DMS 273 treated with DMSO at 0.1 percent for 48 hours (cell line): ENCODE measurements around the gene C1orf94.

Experiments used
- DNase-seq: peaks from one replicate; lab custom pipeline; 2025; lab: John Stamatoyannopoulos, UW

The C1orf94 gene, protein sequence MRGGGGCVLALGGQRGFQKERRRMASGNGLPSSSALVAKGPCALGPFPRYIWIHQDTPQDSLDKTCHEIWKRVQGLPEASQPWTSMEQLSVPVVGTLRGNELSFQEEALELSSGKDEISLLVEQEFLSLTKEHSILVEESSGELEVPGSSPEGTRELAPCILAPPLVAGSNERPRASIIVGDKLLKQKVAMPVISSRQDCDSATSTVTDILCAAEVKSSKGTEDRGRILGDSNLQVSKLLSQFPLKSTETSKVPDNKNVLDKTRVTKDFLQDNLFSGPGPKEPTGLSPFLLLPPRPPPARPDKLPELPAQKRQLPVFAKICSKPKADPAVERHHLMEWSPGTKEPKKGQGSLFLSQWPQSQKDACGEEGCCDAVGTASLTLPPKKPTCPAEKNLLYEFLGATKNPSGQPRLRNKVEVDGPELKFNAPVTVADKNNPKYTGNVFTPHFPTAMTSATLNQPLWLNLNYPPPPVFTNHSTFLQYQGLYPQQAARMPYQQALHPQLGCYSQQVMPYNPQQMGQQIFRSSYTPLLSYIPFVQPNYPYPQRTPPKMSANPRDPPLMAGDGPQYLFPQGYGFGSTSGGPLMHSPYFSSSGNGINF

DNA sequence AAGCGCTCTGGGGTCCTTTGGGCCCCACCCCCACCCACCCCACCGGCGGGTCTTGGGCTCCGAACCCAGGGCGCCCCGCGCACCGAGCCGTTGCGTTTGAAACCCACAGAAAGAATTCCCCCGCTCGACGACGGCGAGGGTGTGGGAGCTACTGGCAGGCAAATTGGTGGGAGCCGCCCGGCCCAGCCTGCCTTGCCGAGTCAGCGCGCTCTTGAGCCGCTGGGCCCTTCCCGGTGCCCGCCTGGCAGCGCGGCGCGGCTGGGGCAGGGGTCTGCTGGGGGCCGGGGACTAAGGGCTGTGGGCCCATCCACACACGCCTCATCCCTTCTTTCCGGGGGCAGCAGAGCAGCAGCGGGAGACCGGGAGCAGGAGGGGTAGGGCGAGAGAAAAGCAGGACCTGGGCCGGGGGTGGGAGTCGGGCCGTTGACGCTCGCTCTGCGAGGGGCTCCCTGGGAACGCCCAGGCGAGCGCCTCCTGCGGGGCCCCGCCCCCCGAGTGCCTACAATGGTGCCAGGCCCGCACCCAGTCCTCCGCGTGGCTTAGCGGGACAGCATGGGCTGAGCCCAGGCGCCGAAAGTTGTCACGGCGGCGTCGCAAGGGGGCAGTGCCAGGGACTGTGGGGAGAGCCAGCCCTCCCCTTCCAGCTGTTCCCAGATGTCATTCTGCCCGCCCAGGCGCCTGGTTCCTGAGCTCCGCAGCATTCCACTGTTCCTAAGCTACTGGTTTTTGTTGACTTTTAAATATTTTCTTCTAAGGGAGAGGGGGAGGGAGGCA is at the start of gene C1orf94:
Gene C1orf94, plus strand, starts transcription at position 78 of the 774 bp plus-strand sequence. CDS start 883 bp downstream, outside the sequence.
- no peak for DNase-seq

DNA sequence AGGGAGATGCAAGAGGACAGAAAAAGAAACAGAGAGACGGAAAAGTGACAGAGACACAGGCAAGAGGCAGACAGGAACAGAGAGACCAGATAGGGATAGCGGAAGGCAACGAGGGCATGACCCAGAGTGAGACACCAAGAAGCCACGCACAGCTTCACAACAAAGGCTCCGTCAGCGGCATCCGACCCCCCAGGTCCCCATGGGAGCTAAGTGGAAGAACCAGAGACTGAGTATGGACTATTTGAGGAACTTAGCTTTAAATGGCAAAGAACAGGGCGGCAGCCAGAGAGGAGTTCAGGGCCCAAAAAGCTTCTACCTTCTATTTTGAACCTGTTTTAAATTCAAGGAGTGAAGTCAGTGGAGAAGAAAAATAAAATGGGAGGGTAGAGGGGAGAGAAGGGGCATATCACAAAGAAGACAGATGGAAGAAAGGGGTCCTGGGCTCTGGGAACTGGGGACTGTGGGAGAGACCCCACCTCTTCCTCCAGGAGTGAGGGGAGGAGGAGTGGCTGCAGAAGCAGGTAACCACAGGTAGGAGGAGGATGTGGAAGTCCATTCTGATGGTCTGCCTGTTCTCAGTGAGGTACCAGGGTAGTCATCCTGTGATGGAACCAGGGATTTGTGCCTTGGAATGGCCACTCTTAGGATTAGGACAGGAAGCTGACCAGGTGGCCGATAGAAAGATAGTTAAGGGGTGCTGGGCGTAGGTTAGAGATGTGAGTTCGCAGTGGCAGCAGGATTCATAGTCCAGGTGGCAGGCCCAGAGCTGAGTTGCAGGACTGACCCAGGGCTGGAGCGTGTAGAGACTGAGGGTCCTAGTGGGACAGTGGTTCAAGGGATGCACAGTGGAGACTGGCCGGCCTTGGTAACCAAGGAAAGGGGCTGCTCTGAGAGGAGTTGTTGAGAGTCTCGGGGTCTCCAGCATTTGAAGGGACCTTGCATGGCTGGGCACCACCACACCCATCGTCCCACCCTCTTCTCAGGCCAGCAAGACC is 49.4 kb upstream of the C1orf94 start:
- no peak for DNase-seq

DNA sequence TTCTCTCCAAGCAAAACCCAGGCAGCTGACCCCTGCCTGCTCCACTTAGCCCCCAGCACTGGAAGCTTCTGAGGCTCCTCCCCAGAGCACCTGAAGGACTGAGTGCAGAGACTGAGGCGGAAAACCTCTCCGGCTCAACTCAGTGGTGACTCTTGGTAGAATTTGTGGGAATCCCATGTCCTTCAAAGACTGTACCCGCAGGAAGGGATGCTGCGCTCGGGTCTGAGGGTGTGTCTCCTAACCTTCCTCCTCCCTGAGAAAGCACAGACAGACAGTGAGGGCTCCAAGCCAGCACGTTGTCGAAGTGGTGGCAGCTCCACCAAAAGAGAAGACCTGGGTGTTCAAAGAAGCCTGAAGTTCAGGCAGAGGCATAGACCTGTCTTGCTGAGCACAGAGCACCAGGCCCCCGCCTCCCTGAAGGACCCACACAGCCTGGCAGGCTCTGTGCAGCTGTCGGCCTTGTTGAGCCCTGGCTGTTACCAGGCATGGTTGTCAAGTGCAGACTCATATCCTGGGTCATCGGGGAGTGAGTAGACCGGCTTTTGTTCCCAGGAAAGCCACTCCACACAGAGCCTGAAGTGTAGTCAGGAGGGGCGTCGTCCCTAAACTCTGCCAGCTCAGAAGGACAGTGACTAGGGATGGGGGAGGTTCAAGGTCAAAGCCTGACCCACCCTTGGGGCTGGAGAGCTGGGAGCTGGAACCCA is 48.4 kb upstream of the C1orf94 start:
- DNase-seq: no peak

DNA sequence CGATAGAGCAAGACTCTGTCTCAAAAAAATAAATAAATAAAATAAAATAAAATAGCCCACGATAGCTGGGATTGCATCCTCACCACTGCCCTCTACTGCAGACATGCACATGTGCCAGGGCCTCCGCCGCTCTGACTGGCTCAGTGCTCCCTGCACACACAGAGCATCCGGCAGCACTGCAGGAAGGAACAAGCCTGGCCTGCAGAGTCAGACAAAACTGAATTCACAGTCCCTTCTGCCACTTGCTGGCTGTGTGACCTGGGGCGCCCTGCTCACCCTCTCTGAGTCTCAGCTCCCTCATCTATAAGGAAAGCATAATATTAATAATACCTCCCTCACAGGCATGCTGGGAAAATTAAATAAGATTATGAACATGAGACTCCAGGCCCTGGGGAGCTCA is 47.1 kb upstream of the C1orf94 start:
- DNase-seq: no peak

DNA sequence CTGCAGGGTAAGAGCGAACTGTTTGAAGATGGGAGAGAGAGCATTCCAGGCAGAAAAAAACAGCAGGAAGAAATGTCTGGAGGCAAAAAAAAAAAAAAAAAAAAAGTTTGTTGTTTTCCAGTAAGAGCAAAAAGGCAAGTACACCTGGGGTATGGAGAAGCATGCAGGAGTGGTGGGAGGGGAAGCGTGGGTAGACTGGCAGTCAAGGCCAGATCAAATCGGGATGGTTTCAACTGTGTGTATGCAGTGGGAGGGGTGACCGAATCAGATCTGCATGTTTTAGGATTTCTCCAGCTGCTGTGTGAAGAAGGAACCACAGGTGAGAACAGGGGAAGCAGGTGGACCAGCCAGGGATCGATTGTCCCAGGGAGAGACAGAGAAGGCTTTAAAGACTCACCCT is 46.4 kb upstream of the C1orf94 start:
- DNase-seq: no peak

DNA sequence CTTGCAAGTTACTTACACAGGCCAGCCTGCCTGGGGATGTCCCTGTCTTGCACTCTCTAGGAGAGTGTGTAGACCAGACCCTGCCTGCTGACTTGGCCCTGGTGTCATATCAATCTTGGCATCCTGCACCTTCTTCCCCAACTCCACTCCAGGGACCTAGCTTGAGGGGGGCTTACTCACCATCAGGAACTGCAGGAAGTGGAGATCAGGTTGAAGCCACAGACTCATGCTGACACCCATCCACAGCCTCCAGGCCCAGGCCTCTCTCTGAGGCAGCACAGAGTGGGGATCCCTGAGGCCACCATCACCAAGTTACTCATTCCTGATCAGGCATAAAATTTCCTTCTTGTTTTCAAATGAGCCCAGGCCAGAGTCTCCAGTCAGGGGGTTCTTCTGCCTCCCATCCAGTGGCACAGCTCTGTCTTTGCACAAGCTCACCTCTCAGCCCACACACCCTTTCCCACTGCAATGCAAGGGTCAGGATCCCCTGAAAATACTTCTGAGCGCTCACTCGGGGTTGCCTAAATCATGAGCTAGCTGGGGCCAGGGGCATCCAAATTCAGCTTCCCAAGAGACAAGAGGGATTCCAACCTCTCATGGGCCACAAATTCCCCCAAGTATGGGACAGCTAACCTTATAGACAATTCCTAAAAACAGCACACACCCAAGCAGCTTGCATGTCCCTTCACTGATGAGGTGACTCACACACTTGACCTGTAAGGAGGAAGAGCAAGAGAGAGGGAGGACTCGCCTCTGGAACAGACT is 45.1 kb upstream of the C1orf94 start:
- no peak for DNase-seq

DNA sequence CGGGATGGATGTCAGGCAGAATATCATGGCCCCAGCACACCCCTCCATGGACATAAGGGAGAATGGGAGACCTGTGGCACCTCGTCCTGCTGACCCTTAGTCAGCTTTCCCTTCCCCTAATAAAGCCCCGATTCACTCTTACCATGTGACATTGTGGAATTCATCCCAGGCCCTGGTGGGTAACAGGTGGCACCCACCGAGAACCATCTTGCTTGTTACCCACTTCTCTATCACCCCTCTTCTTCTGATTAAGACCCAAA is 44.6 kb upstream of the C1orf94 start:
- no peak for DNase-seq

DNA sequence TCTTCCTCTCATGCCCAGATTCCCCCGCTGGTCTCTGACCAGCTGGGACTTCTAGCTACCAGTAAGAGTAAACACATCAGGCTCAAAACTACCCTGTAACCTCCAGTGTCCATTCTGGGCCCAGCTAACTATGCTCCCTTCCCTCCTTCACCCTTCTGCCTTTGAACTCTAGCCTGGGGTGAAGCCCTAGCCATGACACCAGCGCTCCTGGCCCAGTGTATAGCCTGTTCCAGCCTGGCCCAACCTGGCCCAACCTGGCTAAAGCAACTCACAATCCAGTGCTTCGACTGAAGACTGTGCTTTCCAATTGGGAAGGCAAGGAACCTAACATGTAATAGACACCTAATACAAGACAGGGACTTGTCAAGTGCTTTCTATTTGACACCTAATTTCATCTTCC is 39.3 kb upstream of the C1orf94 start:
- no peak for DNase-seq

DNA sequence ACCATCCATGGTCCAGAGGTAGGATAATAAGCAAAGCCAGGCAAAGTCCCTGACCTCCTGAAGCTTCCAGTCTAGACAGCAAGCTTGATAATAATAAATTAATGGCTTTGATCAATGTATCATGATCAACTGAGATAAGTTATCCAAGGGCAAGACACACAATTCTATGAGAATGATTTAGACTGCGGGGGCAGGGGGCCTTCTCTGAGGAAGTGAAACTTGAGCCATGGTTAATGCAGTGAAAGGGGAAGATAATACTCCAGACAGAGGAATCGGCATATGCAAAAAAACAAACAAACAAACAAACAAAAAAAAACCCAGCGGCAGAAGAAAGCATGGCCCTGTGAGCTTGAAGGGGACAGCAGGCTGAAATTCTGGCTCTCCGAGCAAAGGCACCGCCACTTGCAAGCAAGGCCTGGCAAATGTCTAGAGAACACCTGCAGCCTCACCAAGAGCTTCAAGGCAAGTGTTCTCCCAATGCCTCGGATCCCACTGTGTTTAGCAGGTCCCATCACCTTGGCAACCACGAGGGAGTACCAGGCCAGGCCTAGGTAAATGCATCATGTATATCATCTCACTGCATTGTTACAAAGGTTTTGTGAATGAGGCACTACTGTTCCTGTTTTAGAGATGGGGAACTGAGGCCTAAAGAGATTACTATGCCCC is 36.6 kb upstream of the C1orf94 start:
- no peak for DNase-seq

DNA sequence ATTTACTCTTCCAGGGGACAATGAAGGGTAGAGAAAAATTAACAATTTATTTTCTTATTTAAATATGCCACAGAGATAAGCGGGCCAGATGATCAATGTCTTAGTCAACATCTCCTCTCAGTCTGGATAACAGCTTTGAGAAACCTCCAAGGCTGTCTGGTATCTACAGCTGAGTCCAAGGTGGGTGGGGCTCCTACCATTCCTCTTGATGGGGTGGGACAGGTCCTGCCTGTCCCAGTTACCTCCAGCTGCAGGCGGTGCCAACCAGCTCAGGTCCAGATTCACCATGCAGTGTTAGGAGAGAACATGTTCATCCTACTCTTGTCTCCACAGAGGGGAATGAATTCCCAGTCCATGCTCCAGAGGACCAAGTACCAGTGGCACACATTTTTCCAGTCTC is 32.7 kb upstream of the C1orf94 start:
- no peak for DNase-seq

DNA sequence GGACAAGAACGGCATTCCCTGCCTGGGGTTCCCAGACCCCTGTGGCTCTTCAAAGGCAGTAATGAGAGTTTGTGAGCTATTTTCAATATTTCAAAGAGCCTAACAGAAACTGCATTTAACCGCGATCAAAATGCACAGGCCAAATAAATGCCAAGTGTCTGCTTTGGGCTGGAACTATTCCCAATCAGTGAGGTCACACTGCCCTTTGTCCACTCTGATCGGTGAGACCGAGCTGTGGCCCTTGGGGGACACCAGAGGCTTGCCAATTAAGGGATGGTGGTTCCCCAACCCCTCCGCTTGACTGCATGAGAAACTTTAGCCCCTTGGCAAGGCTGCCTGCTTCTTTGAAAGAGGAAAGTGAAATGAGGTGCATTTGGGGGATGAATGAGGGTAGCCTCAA is 31.9 kb upstream of the C1orf94 start:
- no peak for DNase-seq

DNA sequence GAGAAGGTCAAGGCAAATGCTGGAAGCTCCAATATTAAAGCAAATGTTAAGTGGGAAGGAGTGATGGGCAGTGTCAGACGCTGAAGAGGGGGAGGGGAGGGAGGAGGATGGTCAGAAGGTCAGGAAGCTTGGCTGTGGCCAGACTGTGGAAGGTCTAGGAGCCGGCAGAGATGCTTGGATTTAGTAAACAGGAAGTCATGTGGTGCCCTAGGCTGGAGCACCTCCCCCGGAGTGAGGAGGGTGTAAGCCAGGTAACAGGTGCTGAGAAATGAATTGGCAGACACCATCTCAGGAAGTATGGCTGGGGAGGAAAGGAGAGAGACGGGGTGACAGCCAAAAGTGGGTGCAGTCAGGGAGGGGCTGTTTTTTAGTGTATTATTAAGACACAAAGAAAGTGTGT is 29.4 kb upstream of the C1orf94 start:
- DNase-seq: no peak

DNA sequence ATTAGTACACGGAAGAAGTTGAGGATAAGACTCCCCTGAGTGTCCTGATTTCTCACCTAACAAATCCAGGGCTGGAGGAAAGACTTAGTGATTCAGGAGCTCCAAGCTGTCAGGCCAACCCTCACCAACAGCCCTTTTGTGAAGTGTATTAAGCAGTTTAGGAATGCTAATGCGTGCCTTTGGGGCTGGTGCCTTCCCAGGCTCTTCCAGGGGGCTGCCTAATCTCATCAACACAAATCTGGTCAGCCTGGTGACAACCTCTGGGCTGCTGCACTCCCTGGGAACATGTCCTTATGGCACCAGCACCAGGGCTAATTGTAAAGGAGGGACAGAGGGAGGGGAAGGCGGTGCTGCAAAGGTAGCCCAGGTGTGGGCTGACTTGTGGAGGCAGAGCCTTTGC is 27.2 kb upstream of the C1orf94 start:
- DNase-seq: no peak

DNA sequence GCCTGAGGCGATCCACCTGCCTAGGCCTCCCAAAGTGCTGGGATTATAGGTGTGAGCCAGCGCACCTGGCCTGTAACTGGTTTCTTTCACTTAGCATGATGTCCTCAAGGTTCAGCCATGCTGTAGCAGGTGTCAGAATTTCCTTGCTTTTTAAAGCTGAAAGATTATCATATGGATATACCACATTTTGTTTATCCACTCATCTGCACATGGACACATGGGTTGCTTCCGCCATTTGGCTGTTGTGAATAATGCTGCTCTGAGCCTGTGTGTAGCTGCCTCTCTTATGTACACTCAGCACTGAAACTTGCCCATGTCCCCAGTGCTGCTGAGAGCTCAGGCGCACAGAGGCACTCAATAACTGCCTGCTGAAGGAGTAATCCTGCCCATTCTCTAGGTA is 23.5 kb upstream of the C1orf94 start:
- DNase-seq: no peak

DNA sequence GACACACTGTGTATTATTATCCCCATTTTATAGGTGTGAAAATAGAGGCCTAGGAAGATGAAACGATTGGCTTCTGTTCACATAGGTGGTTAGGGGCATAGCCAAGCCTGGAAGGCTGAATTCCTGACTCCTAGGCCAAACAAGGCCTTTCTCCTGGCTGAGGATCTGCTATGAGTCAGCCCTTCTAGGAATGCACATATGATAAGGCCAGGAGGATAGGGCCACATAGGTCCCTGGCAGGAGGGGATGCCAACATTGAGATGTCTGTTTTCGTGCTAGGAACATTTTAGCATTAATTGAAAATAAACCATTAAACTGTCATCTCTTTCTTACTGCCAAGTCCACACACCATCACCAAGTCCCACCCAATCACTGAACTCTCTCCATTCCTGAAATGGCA is 20.8 kb upstream of the C1orf94 start:
- DNase-seq: no peak

DNA sequence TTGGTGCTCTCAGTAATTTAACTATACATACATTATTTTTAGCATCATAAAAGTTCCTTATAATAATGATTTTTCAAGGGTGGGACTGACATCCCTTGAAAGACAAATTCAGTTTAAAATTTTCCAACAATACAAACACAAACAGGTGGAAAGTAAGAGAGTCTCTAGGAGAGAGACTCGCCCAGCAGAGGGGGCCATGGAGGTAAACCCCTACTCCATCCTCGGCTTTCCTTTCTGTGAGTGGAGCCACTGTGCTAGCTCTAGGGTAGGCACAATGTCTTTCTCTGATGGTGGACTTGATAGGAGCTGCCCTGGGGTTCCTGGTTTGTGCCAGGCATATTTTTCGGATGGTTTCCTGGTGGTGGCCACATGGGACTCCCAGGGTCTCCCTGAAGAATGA is 20.0 kb upstream of the C1orf94 start:
- no peak for DNase-seq

DNA sequence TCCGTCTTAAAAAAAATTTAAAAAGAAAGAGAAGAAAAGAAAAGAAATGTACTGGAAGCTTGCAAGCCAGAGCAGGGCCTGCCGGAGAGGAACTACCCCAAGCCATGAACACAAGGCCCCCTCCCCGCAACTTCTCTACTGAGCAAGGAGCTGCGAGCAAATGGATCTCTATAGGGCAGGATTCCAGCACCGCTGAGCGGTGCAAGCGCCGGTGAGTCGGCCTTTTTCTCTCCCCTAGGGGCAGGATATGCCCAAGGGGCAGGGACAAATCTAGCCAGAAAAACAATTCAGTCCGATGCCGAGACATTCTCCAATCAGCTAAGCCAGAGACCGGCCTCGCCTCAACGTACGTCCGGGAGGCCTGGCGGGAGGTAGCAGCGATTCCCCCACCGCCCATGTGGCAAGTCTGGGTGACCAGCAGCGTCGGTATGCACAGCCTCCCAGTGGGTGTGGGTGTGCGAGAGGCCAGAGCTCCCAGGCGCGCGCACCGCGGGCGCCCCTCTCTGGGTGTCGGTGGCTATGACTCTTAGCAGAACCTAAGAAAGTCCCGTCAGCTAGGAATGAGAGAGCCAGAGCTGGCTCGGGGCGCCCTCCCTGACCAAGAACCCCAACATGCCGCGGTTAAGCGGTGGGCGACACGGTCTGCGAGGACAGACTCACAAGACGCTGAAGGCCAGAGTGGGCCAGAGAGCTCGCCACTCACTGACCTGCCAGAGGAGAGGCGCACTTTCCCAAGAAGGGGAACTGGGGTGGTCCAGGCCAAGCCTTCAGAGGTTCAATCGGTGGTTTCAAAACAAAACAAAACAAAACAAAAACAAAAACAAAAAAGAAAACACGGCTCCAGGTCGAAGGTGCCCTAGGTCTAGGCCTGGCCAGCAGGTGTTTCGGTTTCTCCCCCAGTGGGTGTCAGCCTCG is 13.6 kb upstream of the C1orf94 start:
- DNase-seq: peak; percentile 9

DNA sequence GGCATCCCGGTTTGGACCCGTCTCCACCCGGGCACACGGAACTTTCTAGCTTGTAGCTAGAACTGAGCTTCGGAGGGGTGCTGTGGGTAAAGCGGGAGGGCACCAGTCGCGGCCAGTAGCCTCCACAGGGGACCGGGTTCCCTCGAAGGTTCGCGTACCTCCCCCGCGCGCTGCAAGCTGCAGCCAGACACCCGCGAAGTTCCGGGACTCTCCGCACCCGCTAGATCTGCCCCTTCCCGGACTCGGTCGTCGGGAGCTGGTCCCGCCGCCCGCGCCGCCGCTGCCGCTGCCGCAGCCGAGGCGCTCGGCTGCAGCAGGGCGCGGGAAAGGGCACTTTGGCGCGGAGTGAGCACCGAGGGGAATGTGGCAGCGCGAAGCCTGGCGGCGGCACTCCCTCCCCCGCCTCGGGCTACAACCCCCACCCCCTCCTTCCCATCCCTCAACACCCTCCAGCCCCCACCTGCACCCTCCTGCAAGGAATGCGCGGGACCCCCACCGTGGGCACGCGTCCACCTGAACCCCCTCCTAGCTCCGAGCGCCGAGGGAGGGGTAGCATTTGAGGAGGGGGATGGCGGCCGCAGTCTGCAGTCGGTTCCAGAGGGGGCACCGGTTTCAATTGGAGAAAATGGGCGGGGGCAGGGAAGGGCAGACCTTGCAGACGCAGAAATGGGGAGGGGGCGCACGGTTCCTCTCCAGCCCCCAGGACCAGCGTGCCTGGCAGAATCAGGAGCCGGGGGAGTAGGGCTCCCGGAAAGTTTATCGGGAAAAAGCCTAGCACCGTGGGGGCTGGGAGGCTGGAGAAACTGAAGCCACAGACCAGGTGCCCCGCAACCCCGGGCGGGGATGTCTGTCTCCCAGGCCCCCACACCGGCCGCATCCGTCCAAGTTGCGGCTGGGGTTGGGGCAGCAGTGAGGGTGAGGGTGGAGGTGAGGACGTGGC is 12.6 kb upstream of the C1orf94 start:
- DNase-seq: no peak
